Measurements from ENCODE around the gene PECR. TPM values are rescaled to one million over a fixed set of nuclear protein-coding genes. Genes with fewer than 3 reads are reported as not detected.
A peak's percentile ranks its signal among the peaks of the same experiment; 100 is the strongest.

Gene PECR
- total and polyA plus RNA-seq, 10 of the 15 experiments (the other 5 are each of a cell fraction or from before 2014, with no cell fraction given): 7.6 to 37.4 (median 25.7) TPM

GRCh38 chr2:216108967-216109921 lies 27.6 kb upstream of the PECR start, which contains the start of gene XRCC5 (continued):
- TF ChIP-seq EGR1 (IDR thresholded peaks at IDR 0.05; ENCODE audit: borderline replicate concordance in 1 of 2, low read depth in 2 of 2, low read length in 2 of 2): peak in 1 of 2 experiments; percentile 83; a peak in 2 of 3 replicates
- TF ChIP-seq ZNF207 (IDR thresholded peaks at IDR 0.05; ENCODE audit: borderline replicate concordance): 0 out of 2 replicates have a peak, but pooled peaks have one; percentile 31
- TF ChIP-seq SMAD5 (IDR thresholded peaks at IDR 0.05; ENCODE audit: low read depth): peak; percentile 94
- TF ChIP-seq ELK1 (IDR thresholded peaks at IDR 0.05; ENCODE audit: low read depth, low read length): peak; percentile 77
- 0 out of 2 replicates have a peak, but pooled peaks have one; percentile 65 for TF ChIP-seq FOXK2 (IDR thresholded peaks at IDR 0.05)
- no peak for TF ChIP-seq CHD4 (IDR thresholded peaks at IDR 0.05)
- peak; percentile 65 for TF ChIP-seq ATF7 (IDR thresholded peaks at IDR 0.05; ENCODE audit: low read depth)
- no peak for TF ChIP-seq SUZ12 (IDR thresholded peaks at IDR 0.05; ENCODE audit: unreplicated experiment)
- TF ChIP-seq FOXM1 (IDR thresholded peaks at IDR 0.05; ENCODE audit: low read depth, low read length): 0 out of 2 replicates have a peak, but pooled peaks have one; percentile 38
- peak; percentile 96 for TF ChIP-seq POLR2AphosphoS5 (IDR thresholded peaks at IDR 0.05; ENCODE audit: low read length)
- TF ChIP-seq WRNIP1 (IDR thresholded peaks at IDR 0.05; ENCODE audit: borderline replicate concordance, low read depth, low read length): 0 out of 2 replicates have a peak, but pooled peaks have one; percentile 94
- peak; percentile 48; the same call in 2 of the 3 replicates for TF ChIP-seq POU2F2 (IDR thresholded peaks at IDR 0.05; ENCODE audit: borderline replicate concordance, low read depth, low read length)
- TF ChIP-seq ZNF274 (IDR thresholded peaks at IDR 0.05; ENCODE audit: insufficient read depth, insufficient read length): no peak
- no peak for TF ChIP-seq NFYA (IDR thresholded peaks at IDR 0.05; ENCODE audit: borderline replicate concordance, low read depth, low read length)
- TF ChIP-seq ZSCAN29 (IDR thresholded peaks at IDR 0.05): no peak
- TF ChIP-seq RUNX3 (IDR thresholded peaks at IDR 0.05; ENCODE audit: low read length): peak; percentile 52
- TF ChIP-seq SRF (IDR thresholded peaks at IDR 0.05; ENCODE audit: low read depth in 2 of 2, low read length in 2 of 2): no peak
- no peak; the same call in 1 of the 2 replicates for TF ChIP-seq NBN (IDR thresholded peaks at IDR 0.05)
- no peak for TF ChIP-seq CBX3 (IDR thresholded peaks at IDR 0.05; ENCODE audit: borderline replicate concordance, low read depth)
- TF ChIP-seq CREM (IDR thresholded peaks at IDR 0.05; ENCODE audit: low read depth): peak; percentile 53; the same call in 1 of the 2 replicates
- TF ChIP-seq IRF5 (IDR thresholded peaks at IDR 0.05; ENCODE audit: borderline replicate concordance): no peak
- peak; percentile 69; the same call in 1 of the 2 replicates for TF ChIP-seq CREB1 (IDR thresholded peaks at IDR 0.05; ENCODE audit: low read depth)
- TF ChIP-seq BACH1 (IDR thresholded peaks at IDR 0.05; ENCODE audit: borderline replicate concordance): peak; percentile 43; the same call in 1 of the 2 replicates
- TF ChIP-seq SMC3 (IDR thresholded peaks at IDR 0.05; ENCODE audit: borderline replicate concordance, low read length): no peak
- TF ChIP-seq ZZZ3 (IDR thresholded peaks at IDR 0.05; ENCODE audit: control insufficient read depth, insufficient read length, low read depth): no peak
- no peak for TF ChIP-seq IRF3 (IDR thresholded peaks at IDR 0.05)
- TF ChIP-seq STAT1 (conservative IDR thresholded peaks at IDR 0.05): peak; percentile 87; the same call in 1 of the 2 replicates
- TF ChIP-seq SREBF2 (IDR thresholded peaks at IDR 0.05; ENCODE audit: low read length): no peak
- no peak for TF ChIP-seq KLF5 (IDR thresholded peaks at IDR 0.05; ENCODE audit: partially characterized antibody)

Data from GM12878 (cell line).